Ovary (tissue), 9 donors: ENCODE measurements around the gene FAM210A. TPM values are rescaled to one million over a fixed set of nuclear protein-coding genes. Genes with fewer than 3 reads are reported as not detected.

Experiments
- DNase-seq, 5 donors: peaks; one replicate each; pipeline ENCODE4 v3.0.0-alpha.2; 2019 to 2020
- H3K27ac ChIP-seq, 2 donors: fragments of 200-600 bp; one replicate each; pipeline versions ENCODE4 v1.5.1 to v1.8.0; 2019 to 2022
- H3K27me3 ChIP-seq: fragments of 200-600 bp; one replicate; pipeline ENCODE4 v1.8.0; 2022
- H3K36me3 ChIP-seq: fragments of 200-600 bp; sonication (generic); one replicate; pipeline ENCODE4 v1.5.1; 2019
- H3K4me1 ChIP-seq: one replicate; pipeline ENCODE4 v1.8.1; 2013; ENCODE audit warnings: mild to moderate bottlenecking, moderate library complexity; ENCODE audit not compliant: insufficient read depth
- H3K4me3 ChIP-seq: fragments of 200-600 bp; sonication (generic); one replicate; pipeline ENCODE4 v1.5.1; 2017
- H3K9me3 ChIP-seq, 2 donors: fragments of 200-600 bp in 1 of 2; sonication (generic) in 1 of 2; one replicate each; pipeline versions ENCODE4 v1.5.1 to v1.8.1; 2013 to 2019; ENCODE audit warnings: mild to moderate bottlenecking in 1 of 2, moderate library complexity in 1 of 2
- EP300 ChIP-seq: sonication (generic); formaldehyde crosslinking; IDR thresholded peaks from one replicate; pipeline ENCODE4 v1.6.1; 2017; ENCODE audit warnings: antibody characterized with exemption
- POLR2A ChIP-seq: fragments of 450-650 bp; IDR thresholded peaks from one replicate; pipeline ENCODE4 v1.6.1; 2017; ENCODE audit warnings: antibody characterized with exemption, mild to moderate bottlenecking, moderate library complexity
- WGBS, 3 donors: extraction: QIAGEN DNeasy Blood & Tissue Kit in 1 of 3; methylation state at CpG; one replicate each; pipeline versions ENCODE4 v1.1.5 to v1.1.7; 2013 to 2017; 5-methylcytosine and 5-hydroxymethylcytosine counted together
- intact Hi-C, 4 donors: fragments of 100-400 bp; cut with DNase I; formaldehyde crosslinking; loops; one replicate each; pipeline versions ENCODE4 v1.11.0 to v1.15.1; 2022 to 2023
- polyA plus RNA-seq, 2 donors: library from polyadenylated mRNA; stranded (reverse); fragments of 200-250 nt in 1 of 2; fragments of 350-450 nt in 1 of 2; fragmentation: Illumina TruSeq in 1 of 2; extraction: RNeasy Lipid Tissue Mini Kit (QIAGEN cat#74804) in 1 of 2; gene quantifications; one replicate each; pipeline ENCODE4 v1.2.3, GENCODE V29; 2013 to 2014
- total RNA-seq, 7 donors: library from RNA; depleted of rRNA in 2 of 7; stranded (reverse); fragments of >200 nt in 2 of 7; fragmentation: NEBNext Ultra II Directional in 3 of 7; extraction: Animal tissue kit (Norgen Biotek cat#: 25700) in 3 of 7; gene quantifications; one replicate each; pipeline versions ENCODE4 v1.1.0 to v1.2.4, GENCODE V29; 2016 to 2023
- TF ChIP-seq, protein P1 (sequence below), 3 donors: fragments of 450-650 bp in 2 of 3; fragments of 200-600 bp in 1 of 3; IDR thresholded peaks; one replicate each; pipeline versions ENCODE4 v1.5.1 to v1.8.0; 2016 to 2022; ENCODE audit warnings: antibody characterized with exemption in 3 of 3, mild to moderate bottlenecking in 1 of 3
- donor health status: DM: no; HTN: no; CAD: no; lungs with moderate emphysema.
- donor health status: DM: no; HTN: no; CAD: no.
- donor health status: Bipolar disorder and iron deficiency.
- donor health status: DM: yes; HTN: yes; CAD: no.
- donor health status: DM: no; HTN: no; CAD: no.
- donor health status: DM: yes; HTN: yes; CAD: no.

Gene FAM210A
- total and polyA plus RNA-seq, 9 donors = 4.7 to 15.2 (median 12.6) TPM

DNA sequence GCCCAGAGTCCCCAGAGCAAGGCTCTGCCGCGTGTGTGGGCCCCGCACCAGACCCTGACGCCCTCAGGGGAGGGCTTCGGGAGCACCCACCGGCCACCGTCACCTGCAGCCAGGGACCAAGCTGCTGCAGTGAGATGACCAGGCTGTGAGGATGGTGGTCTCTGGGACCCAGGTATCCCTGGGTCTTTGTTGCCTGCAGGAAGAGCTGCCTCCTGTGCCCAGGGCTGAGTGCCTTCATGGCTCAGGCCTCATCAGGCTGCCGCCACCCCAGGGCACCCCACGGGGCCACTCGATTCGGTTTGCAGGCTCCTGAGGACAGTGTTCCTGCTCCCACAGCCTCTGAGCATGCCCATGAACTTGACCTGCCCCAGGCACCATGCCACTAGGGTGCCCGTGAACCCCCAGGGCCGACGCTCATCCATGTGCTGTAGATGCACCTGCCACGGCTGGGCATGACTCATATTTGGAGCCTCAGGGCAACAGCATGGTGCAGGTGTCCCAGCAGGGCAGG lies 109.8 kb downstream of the FAM210A start:
- H3K36me3 ChIP-seq = no peaks in the 10 kb centered on the region
- H3K27me3 ChIP-seq = no peaks in the 10 kb centered on the region
- WGBS, 3 donors = 91 to 96% (median 94%) methylated on average over 15 of the region's 15 CpGs
- no peak for DNase-seq
- H3K27ac ChIP-seq = no peak overlapping the region
- TF ChIP-seq POLR2A = no peak
- no peak for TF ChIP-seq EP300
- TF ChIP-seq, protein P1, sequence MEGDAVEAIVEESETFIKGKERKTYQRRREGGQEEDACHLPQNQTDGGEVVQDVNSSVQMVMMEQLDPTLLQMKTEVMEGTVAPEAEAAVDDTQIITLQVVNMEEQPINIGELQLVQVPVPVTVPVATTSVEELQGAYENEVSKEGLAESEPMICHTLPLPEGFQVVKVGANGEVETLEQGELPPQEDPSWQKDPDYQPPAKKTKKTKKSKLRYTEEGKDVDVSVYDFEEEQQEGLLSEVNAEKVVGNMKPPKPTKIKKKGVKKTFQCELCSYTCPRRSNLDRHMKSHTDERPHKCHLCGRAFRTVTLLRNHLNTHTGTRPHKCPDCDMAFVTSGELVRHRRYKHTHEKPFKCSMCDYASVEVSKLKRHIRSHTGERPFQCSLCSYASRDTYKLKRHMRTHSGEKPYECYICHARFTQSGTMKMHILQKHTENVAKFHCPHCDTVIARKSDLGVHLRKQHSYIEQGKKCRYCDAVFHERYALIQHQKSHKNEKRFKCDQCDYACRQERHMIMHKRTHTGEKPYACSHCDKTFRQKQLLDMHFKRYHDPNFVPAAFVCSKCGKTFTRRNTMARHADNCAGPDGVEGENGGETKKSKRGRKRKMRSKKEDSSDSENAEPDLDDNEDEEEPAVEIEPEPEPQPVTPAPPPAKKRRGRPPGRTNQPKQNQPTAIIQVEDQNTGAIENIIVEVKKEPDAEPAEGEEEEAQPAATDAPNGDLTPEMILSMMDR (IDR thresholded peaks at IDR 0.05) = no peak
- H3K4me1 ChIP-seq = no peaks in the 10 kb centered on the region
- no peaks in the 10 kb centered on the region for H3K9me3 ChIP-seq
- H3K4me3 ChIP-seq = no peak overlapping the region
- intact Hi-C loops = no loop called here

DNA sequence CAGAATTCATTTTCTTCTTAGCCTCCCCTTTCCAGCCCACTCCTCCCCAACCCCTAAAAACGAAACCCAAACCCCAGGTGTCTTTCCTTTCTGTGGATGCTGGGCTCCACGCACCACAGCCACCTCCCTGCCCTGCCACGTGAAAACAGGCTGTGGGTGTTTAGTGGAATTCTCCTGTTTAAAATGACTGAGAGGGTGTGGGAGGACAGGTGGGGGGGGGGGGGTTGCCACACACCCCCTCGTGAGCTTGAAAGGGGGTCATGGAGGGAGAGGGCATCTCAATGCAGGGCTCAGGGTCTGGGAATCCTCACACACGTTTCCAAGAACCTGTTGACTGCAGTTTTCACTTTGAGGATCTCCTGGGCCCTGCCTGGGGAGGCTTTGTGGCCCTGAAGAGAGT lies 110.3 kb downstream of the FAM210A start:
- no peak overlapping the region for H3K27ac ChIP-seq
- intact Hi-C loops = no loop called here
- 63 to 74% (median 73%) methylated on average over 5 of the region's 5 CpGs for WGBS, 3 donors

DNA sequence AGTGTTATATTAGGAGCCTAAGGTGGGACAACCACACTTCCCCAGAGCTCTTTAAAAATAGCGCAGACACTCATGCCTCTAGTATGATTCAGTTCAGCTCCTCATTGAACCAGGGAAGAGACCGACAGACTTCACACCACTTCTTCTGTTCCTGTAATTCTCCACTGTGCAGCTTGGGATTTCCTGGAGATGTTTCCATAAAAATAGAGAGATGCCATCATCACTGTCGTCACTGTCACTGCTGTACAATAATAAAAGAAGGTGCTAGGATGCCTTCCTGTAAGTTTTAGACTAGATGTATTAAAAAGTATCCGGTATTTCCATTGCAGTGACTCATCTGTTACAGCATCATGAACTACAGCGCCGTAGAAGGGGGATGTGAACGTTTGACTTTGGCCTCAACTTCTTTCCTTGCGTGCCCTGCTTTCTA lies 110.9 kb downstream of the FAM210A start:
- no peak overlapping the region for H3K4me3 ChIP-seq
- 82 to 87% (median 86%) methylated on average over 8 of the region's 8 CpGs for WGBS, 3 donors
- DNase-seq = no peak
- H3K9me3 ChIP-seq = no peaks in the 10 kb centered on the region
- H3K4me1 ChIP-seq = peaks cover 2% of the 10 kb centered on the region
- TF ChIP-seq, protein P1 (IDR thresholded peaks at IDR 0.05) = no peak
- TF ChIP-seq EP300 = no peak
- TF ChIP-seq POLR2A = no peak
- no peaks in the 10 kb centered on the region for H3K36me3 ChIP-seq
- intact Hi-C loops = no loop called here
- H3K27ac ChIP-seq = no peak overlapping the region
- H3K27me3 ChIP-seq = no peaks in the 10 kb centered on the region

More for the DNA sequence above, 110.3 kb downstream of the FAM210A start:
- no peaks in the 10 kb centered on the region for H3K36me3 ChIP-seq
- no peak for TF ChIP-seq POLR2A
- TF ChIP-seq EP300 = no peak
- TF ChIP-seq, protein P1 (IDR thresholded peaks at IDR 0.05) = no peak
- DNase-seq = no peak
- no peak overlapping the region for H3K4me3 ChIP-seq
- no peaks in the 10 kb centered on the region for H3K9me3 ChIP-seq
- H3K4me1 ChIP-seq = no peaks in the 10 kb centered on the region
- H3K27me3 ChIP-seq = no peaks in the 10 kb centered on the region

DNA sequence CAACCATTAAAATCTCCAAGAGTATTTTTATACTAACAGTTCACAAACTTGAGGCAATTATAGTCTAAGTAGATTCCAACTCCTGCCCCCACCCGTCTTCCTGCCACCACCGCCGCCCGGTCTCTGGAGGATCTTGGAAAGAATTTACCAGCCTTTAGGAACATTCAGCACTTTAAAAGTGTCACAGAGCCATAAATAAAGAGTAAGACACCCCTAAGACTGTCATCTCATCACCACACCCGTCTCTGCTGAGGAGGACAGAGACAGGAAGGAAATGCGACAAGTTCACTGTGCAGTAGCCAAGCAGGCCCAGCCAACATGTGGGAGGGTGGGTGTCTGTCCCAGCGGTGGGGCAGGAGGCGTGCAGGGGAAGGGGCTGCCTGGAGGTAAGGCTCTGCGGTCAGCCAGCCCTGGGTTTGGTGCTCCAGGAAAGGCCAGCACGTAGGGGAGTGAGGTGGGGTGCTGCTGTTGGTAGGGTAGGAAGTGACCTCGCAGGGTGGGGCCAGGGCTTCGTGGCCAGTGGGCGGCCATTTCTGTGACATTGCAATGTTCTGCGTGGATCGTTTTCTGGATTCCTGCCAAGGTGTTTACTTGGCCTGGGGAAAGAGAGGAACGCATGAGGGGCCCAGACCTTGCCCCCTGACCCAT lies 111.6 kb downstream of the FAM210A start:
- no peaks in the 10 kb centered on the region for H3K9me3 ChIP-seq
- peaks cover 3% of the 10 kb centered on the region for H3K4me1 ChIP-seq
- no peak for DNase-seq
- no peaks in the 10 kb centered on the region for H3K27me3 ChIP-seq
- H3K27ac ChIP-seq = no peak overlapping the region
- H3K36me3 ChIP-seq = no peaks in the 10 kb centered on the region
- H3K4me3 ChIP-seq = no peak overlapping the region
- no peak for TF ChIP-seq EP300
- TF ChIP-seq POLR2A = no peak
- TF ChIP-seq, protein P1 (IDR thresholded peaks at IDR 0.05) = no peak
- WGBS, 3 donors = 66 to 75% (median 67%) methylated on average over 16 of the region's 16 CpGs
- intact Hi-C loops = no loop called here
